ENCODE data around the gene PPIG.
"Not testable (repeated sequence)": the region's sequence is repeated elsewhere in the genome, so short reads cannot be mapped to it uniquely, and the experiment has no call there.

PPIG gene

DNA sequence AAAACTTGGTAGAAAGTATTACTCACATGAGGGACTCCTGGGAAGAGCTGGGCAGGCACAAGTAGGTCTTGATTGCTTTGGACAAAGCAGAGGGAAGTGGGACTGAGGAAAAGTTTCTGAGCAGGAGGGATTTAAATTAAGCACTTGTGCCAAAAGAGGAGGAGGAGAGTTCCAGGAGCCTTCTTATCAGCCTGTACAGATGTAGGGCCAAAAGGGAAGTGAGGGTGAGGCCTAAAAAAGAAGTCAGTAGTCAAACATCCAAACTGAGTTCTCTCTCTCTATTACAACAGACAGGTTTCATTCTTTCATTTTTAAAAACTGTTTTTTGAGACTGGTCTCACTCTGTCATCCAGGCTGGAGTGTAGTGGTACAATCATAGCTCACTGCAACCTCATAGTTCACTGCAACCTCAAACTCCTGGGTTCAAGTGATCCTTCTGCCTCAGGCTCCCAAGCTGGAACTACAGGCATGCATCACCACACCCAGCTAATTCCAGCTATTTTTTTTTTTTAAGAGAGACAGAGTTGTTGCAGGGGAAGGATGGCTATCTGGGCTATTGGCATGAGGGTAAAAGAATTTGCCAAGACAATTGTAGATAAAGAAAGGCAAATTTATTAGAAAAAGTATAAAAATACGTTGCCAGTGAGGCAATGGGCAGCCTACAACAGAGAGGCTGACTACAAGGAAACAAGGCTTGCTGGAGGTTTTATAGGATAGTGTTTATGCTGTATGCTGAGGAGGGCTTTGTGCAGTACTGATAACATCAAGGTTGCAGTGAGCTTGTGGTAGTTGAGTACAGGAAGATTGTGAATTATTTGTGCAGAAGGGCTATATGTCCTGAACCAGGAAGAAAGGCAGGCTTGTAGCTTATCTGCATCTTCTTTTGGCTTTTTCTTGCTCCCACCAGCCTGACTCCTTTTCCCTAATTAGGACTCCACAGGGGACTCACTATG lies 81.1 kb downstream of the PPIG start:
- no peak for FAIRE-seq

GRCh38 chr2:169667583-169667982 lies 83.4 kb downstream of the PPIG start:
- no peak for FAIRE-seq

DNA sequence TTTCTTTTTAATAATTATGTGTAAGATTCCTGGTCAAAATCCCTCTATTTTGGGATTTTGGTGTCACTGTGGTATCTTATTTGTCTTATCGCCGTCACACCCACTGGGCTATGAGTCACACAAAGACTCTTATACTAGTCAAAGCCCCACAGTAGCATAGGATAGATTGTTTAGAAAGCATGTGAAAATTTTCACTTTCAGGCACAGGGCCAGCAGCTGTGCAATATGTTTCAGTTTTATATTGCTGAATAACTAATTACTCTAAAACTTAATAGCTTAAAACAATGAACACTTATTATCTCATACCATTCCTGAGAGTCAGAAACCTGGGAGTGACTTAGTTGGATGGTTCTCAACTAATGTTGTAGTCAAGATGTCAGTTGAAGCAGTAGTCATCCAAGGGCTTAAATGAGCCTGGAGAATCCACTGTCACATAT lies 86.1 kb downstream of the PPIG start:
- FAIRE-seq = no peak

DNA sequence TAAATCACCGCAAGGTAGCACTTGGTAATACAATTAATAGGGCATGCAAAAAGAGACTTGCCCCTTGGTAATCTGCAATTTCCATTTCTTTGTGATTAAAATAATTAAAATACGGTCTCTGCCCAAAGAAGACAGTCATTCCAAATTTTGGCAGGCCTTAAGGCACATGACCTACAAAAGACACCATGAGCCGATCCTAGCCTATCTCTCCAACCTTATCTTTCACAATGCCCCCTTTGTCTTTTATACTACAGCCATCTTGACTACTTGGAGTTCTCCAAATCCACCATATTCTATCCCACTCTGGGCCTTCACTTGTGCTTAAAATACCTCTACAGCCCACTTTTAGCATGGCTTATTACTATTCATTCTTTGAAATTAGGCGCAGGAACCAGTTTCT lies 86.8 kb downstream of the PPIG start:
- no peak for FAIRE-seq

- no peak for FAIRE-seq
Measured at GRCh38 chr2:169672406-169672805, 88.3 kb downstream of the PPIG start.

DNA sequence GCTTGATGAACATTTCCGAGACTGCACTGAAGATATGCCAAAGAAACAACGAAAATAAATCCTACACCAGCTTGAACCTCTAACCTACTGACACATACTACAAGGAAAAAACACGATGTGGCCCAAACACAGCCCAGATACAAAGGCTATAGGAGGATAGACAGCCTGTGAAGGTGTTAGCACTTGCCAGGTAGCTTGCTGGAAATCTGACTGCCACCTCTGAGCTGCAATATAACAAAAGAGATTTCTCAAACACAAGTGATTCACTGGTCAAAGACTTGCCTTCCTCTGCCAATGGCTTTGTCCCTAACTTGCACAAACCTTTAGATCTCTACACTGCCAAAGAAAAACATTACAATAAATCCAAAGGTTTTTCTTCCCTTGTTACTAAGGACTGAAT lies 89.0 kb downstream of the PPIG start:
- no peak for FAIRE-seq

- no peak for FAIRE-seq
Measured at GRCh38 chr2:169673921-169674320, 89.8 kb downstream of the PPIG start.

DNA sequence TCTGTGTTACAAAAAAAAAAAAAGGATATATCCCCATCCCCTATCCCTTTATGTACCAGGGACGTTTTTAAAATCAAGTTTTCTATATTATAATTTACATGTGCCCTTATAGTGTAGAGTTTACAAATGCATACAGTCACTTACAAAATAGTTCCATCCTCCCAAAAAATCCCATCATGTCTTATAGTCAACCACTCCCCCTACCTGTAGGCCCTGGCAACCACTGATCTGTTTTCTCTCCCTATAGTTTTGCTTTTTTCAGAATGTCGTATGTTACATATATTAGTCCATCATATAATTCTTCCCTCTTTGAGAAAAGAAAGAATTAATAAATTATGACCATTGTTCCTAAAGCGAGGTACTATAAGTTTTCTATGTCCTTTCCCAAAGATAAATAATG lies 92.2 kb downstream of the PPIG start:
- FAIRE-seq = no peak

GRCh38 chr2:169676850-169677249 lies 92.7 kb downstream of the PPIG start:
- no peak for FAIRE-seq

DNA sequence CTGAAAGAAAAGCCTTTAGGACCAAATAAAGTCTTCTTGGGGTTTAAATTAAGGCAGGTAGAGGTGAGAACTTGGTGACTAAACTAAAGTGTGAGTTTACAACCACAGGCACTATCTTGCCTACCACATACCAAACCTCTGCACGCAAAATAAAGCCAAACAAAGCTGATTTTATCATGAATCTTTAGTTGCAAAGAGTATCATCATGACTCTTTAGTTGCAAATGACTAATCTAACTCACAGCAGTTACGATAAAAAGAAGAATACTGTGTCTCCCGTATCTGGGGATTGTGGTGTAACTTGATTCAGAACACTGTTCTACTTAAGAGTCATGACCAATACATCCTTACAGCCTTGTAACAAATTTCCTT lies 98.9 kb downstream of the PPIG start:
- FAIRE-seq = no peak

DNA sequence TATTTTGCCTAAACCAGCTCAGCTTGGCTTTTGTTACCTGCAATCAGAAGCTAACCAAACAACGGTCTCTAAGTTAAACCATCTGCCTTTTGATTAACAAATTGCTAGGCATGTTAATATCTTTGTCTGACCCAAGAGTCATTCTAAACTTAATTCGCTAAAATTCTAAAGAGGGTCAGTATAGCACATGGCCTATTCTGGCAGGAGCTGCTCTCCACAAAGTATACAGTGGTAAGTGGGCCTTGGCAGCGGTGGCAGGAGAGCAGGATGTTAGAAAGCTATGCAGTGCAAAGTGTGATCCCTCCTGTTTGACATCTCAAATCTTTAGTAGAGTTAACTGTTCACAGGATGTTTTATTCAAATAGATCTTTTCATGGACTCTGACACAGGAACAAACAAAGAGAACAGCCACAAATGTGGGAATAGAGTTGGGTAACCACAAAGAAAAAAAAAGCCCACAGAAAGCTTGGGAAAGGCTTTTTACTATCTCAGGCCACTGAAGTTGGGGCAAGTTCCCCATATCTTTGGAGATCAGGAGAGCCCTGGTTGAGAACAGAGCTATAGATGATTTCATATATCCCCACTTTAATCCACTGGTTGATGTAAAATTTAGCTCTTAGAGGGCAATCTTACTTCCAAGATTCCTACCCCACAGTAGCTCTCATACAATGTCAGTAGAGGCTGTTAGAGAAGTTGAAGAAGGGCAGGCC lies 99.4 kb downstream of the PPIG start:
- no peak for FAIRE-seq

DNA sequence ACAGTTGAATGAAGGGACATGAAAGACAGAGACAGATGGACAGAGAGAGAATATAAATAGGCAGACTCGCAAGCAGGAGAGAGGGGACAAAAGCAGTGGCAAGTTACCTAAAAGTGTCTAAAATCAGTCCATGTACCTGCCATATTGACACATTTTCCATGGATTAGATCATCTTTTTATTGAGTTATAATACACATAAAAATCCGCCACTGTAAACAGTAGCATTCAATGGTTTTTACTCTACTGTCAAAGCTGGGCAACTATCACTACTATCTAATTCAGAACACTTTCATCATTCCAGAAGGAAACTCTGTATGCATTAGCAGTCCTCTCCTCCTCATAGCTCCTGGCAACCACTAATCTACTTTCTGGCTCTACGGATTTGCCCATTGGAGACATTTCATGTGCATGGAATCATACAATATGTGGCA lies 100.0 kb downstream of the PPIG start:
- no peak for FAIRE-seq

DNA sequence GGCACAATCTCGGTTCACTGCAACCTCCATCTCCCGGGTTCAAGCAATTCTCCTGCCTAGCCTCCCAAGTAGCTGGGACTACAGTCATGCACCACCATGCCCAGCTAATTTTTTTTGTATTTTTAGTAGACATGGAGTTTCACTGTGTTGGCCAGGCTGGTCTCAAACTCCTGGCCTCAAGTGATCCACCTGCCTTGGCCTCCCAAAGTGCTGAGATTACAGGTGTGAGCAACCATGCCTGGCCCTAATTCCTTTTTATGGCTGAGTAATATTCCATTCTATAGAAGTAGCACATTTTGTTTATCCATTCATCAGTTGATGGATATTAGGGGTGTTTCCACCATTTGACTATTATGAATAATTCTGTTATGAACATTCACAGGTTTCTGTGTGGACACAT lies 100.6 kb downstream of the PPIG start:
- FAIRE-seq = not testable (repeated sequence)

DNA sequence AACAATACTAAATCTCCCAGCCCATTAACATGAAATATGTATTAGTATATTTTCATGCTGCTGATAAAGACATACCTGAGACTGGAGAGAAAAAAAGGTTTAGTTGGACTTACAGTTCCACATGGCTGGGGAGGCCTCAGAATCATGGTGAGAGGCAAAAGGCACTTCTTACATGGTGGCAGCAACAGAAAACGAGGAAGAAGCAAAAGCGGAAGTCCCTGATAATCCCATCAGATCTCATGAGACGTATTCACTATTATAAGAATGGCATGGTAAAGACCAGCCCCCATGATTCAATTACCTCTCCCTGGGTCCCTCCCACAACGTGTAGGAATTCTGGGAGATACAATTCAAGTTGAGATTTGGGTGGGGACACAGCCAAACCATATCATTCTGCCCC lies 102.7 kb downstream of the PPIG start:
- FAIRE-seq = not testable (repeated sequence)

- not testable (repeated sequence) for FAIRE-seq
Measured at GRCh38 chr2:169687943-169688342, 103.8 kb downstream of the PPIG start.

GRCh38 chr2:169690958-169691357 lies 106.8 kb downstream of the PPIG start:
- FAIRE-seq = no peak
